ENCODE data around the gene YIPF3.
"Not testable (repeated sequence)": the region's sequence is repeated elsewhere in the genome, so short reads cannot be mapped to it uniquely, and the experiment has no call there.

Gene YIPF3

DNA sequence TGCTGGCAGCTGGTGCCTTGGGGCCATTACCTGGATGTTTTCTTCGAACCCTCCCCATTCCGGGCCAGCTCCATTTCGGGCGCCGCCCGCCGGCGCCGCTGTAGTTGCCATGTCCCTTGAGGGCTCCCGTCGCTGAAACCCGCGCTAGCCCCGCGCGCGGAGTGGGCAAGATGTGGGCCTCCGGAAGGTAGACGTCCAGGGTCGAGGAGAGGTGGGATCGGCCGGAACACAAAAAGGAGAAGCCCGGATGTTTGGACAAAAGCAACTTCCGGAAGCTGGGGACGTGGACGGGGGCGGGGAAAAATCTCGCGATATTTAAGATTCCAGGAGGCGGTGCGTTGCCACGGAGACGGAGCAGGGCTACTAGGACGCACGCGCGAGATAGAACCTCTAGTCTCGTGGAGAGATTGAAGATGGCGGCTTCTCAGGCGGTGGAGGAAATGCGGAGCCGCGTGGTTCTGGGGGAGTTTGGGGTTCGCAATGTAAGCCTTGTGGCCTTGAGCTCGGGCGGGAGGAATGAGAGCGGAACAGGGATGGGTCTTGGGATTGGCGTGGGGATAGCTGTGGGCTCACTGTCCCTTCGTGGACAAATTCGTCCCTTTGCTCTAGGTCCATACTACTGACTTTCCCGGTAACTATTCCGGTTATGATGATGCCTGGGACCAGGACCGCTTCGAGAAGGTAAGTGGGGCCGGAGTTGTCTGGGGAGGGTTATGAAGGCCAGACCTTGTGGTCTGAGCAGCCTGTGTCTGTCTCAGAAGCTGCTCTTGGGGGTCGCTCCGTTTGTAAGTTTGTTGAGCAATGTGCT is at the start of gene YIPF3, which contains the start of gene POLR1C:
TSS of gene YIPF3 (minus strand) at position 230 of the 808 bp plus-strand sequence. CDS start at position 111, 119 bp downstream.
TSS of gene POLR1C (plus strand) at position 393 of the 808 bp plus-strand sequence. CDS start at position 414, 21 bp downstream.
- TF ChIP-seq YY1 (IDR thresholded peaks at IDR 0.05; ENCODE audit: insufficient read depth, insufficient read length) (peak; percentile 64), ZNF274 (IDR thresholded peaks at IDR 0.05; ENCODE audit: low read depth, low read length) (no peak)
- DNase-seq (ENCODE audit: low read depth, low spot score) = peak; percentile 90
- H3K4me1 ChIP-seq (ENCODE audit: insufficient read depth, insufficient read length) = peaks cover 4% of the 10 kb centered on the region
- H3K36me3 ChIP-seq (ENCODE audit: insufficient read depth, insufficient read length, low read length) = peaks cover 65% of the 10 kb centered on the region
- peak within 1 kb of the TSS; percentile 99 for H3K4me3 ChIP-seq (ENCODE audit: insufficient read length, low read depth)
- H3K9me3 ChIP-seq (ENCODE audit: insufficient read depth, low read length) = no peaks in the 10 kb centered on the region
- H3K9ac ChIP-seq (ENCODE audit: insufficient read length, low read depth) = peak within 1 kb of the TSS; percentile 97
- no peaks in the 10 kb centered on the region for H3K27me3 ChIP-seq (ENCODE audit: insufficient read depth, insufficient read length)

DNA sequence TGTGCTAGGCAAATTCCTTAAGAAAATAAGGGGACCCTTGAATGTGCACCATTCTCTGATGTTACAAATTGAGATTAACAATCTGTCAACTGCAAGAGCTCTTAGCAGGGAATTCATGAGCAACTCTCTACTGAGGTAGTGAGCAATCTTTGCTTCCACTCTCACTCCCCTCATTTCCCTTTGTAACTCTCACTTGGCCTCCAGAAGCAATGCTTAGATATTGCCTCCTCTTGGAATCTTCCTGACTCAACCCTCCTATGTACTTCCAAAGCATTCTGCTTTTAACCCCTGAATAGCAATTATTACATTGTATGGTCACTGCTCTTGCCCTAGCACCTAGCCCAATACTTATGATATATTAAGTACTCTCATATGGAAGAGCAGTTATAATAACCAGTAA is 42.6 kb upstream of the YIPF3 start:
- no peaks in the 10 kb centered on the region for H3K9me3 ChIP-seq (ENCODE audit: insufficient read depth, low read length)
- H3K36me3 ChIP-seq (ENCODE audit: insufficient read depth, insufficient read length, low read length) = peaks cover 84% of the 10 kb centered on the region
- no peak overlapping the region for H3K4me3 ChIP-seq (ENCODE audit: insufficient read length, low read depth)
- no peaks in the 10 kb centered on the region for H3K27me3 ChIP-seq (ENCODE audit: insufficient read depth, insufficient read length)
- no peak for DNase-seq (ENCODE audit: low read depth, low spot score)
- no peak overlapping the region for H3K9ac ChIP-seq (ENCODE audit: insufficient read length, low read depth)
- no peaks in the 10 kb centered on the region for H3K4me1 ChIP-seq (ENCODE audit: insufficient read depth, insufficient read length)
- TF ChIP-seq YY1 (IDR thresholded peaks at IDR 0.05; ENCODE audit: insufficient read depth, insufficient read length) (no peak), ZNF274 (IDR thresholded peaks at IDR 0.05; ENCODE audit: low read depth, low read length) (no peak), SUZ12 (IDR thresholded peaks at IDR 0.05; ENCODE audit: extremely low read depth, insufficient read depth, insufficient read length) (no peak)

DNA sequence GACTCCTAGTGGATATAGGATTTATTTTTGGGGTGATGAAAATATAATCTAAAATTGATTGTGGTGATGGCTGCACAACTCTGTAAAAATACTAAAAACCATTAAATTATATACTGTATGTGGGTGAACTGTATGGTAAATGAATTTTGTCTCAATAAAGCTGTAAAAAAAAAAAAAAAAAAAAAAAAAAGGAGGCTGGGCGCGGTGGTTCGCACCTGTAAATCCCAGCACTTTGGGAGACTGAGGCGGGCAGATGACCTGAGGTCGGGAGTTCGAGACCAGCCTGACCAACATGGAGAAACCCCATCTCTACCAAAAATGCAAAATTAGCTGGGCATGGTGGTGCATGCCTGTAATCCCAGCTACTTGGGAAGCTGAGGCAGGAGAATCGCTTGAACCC is 40.9 kb upstream of the YIPF3 start:
- not testable (repeated sequence) for H3K4me1 ChIP-seq (ENCODE audit: insufficient read depth, insufficient read length); H3K27me3 ChIP-seq (ENCODE audit: insufficient read depth, insufficient read length); H3K4me3 ChIP-seq (ENCODE audit: insufficient read length, low read depth); H3K9ac ChIP-seq (ENCODE audit: insufficient read length, low read depth); H3K9me3 ChIP-seq (ENCODE audit: insufficient read depth, low read length); DNase-seq (ENCODE audit: low read depth, low spot score)
- peaks cover 85% of the 10 kb centered on the region for H3K36me3 ChIP-seq (ENCODE audit: insufficient read depth, insufficient read length, low read length)

DNA sequence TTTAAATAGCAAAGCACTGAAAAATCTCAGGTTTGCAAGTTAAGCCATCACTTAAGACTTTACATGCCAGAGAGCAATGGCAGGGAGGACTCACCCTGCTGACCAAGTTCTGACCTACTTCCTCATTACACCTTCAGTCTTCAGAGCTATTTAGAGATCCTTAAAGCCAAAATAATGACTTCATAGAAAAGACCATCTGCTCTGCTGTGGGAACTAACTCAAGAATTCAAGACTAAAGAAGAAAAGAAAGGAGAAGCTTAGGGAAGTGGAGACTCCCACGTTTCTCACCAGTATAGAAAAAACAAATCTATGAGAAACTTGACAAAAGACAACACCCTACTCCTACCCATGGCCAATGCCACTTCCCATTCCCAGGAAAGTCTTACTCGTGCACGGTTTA is 30.5 kb upstream of the YIPF3 start:
- Histone ChIP-seq H3K9ac (ENCODE audit: insufficient read length, low read depth) (no peak overlapping the region), H3K36me3 (ENCODE audit: insufficient read depth, insufficient read length, low read length) (peaks cover 87% of the 10 kb centered on the region), H3K4me3 (ENCODE audit: insufficient read length, low read depth) (no peak overlapping the region), H3K9me3 (ENCODE audit: insufficient read depth, low read length) (no peaks in the 10 kb centered on the region), H3K4me1 (ENCODE audit: insufficient read depth, insufficient read length) (no peaks in the 10 kb centered on the region), H3K27me3 (ENCODE audit: insufficient read depth, insufficient read length) (no peaks in the 10 kb centered on the region)
- TF ChIP-seq YY1 (IDR thresholded peaks at IDR 0.05; ENCODE audit: insufficient read depth, insufficient read length) (no peak), ZNF274 (IDR thresholded peaks at IDR 0.05; ENCODE audit: low read depth, low read length) (no peak), SUZ12 (IDR thresholded peaks at IDR 0.05; ENCODE audit: extremely low read depth, insufficient read depth, insufficient read length) (no peak)
- no peak for DNase-seq (ENCODE audit: low read depth, low spot score)

DNA sequence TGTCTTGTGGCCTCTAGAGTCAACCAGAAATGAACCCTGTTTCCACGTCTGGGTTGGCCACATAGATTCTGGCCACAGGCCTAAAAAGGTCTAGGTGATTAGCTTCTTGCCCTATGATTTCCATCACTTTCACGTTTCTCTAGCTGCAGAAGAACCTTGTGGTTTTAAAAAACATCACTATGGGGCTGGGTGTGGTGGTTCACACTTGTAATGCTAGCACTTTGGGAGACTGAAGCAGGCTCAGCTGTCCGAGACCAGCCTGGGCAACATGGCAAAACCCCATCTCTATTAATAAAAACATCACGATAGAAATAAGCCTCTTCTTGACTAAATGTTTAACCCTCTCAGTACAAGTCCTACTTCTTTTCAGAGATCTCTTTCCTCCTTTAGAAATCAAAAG is 27.7 kb upstream of the YIPF3 start:
- no peak for TF ChIP-seq SUZ12 (IDR thresholded peaks at IDR 0.05; ENCODE audit: extremely low read depth, insufficient read depth, insufficient read length)
- no peak for TF ChIP-seq YY1 (IDR thresholded peaks at IDR 0.05; ENCODE audit: insufficient read depth, insufficient read length)
- TF ChIP-seq ZNF274 (IDR thresholded peaks at IDR 0.05; ENCODE audit: low read depth, low read length) = no peak
- H3K36me3 ChIP-seq (ENCODE audit: insufficient read depth, insufficient read length, low read length) = peaks cover 74% of the 10 kb centered on the region
- no peak overlapping the region for H3K9ac ChIP-seq (ENCODE audit: insufficient read length, low read depth)
- no peak overlapping the region for H3K4me3 ChIP-seq (ENCODE audit: insufficient read length, low read depth)
- DNase-seq (ENCODE audit: low read depth, low spot score) = no peak
- no peaks in the 10 kb centered on the region for H3K27me3 ChIP-seq (ENCODE audit: insufficient read depth, insufficient read length)
- H3K4me1 ChIP-seq (ENCODE audit: insufficient read depth, insufficient read length) = no peaks in the 10 kb centered on the region
- H3K9me3 ChIP-seq (ENCODE audit: insufficient read depth, low read length) = no peaks in the 10 kb centered on the region

DNA sequence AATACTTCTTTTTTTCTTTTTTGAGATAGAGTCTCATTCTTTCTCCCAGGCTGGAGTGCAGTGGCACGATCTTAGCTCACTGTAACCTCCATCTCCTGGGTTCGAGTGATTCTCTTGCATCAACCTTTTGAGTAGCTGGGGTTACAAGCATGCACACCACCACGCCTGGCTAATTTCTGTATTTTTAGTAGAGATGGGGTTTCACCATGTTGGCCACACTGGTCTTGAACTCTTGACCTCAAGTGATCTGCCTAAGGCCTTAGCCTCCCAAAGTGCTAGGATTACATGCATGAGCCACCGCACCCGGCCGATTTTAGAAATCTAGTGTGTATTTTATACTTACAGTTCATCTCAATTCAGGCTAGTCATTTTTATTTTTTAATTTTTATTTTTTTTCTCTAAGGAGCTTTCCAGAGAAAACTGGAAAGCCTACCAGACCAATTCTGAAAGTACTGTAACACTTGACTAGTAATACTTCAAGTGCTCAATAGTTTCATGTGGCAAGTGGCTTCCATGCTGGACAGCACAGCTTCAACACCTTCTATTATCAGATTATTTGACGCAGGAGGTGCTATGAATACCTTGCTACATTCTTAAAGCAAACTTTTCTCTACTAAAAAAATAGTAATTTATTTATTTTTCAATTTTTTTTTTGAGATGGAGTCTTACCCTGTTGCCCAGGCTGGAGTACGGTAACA is 25.2 kb upstream of the YIPF3 start:
- Histone ChIP-seq H3K4me1 (ENCODE audit: insufficient read depth, insufficient read length) (no peaks in the 10 kb centered on the region), H3K36me3 (ENCODE audit: insufficient read depth, insufficient read length, low read length) (peaks cover 65% of the 10 kb centered on the region)
- no peak for TF ChIP-seq ZNF274 (IDR thresholded peaks at IDR 0.05; ENCODE audit: low read depth, low read length)
- no peak for TF ChIP-seq YY1 (IDR thresholded peaks at IDR 0.05; ENCODE audit: insufficient read depth, insufficient read length)

DNA sequence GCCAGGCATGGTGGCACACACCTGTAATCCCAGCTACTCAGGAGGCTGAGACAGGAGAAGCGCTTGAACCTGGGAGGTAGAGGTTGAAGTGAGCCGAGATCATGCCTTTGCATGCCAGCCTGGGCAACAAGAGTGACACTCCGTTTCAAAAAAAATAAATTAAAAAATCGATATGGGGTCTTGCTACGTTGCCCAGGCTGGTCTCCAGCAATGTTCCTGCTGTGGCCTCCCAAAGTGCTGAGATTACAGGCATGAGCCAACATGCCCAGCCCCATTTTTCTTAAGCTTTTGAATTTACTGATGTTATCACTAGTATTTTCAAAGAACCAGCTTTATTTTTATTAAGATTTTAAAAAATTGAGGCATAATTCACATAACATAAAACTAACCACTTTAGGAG is 23.8 kb upstream of the YIPF3 start:
- TF ChIP-seq YY1 (IDR thresholded peaks at IDR 0.05; ENCODE audit: insufficient read depth, insufficient read length) (no peak), SUZ12 (IDR thresholded peaks at IDR 0.05; ENCODE audit: extremely low read depth, insufficient read depth, insufficient read length) (no peak), ZNF274 (IDR thresholded peaks at IDR 0.05; ENCODE audit: low read depth, low read length) (no peak)
- H3K9me3 ChIP-seq (ENCODE audit: insufficient read depth, low read length) = no peaks in the 10 kb centered on the region
- no peak overlapping the region for H3K9ac ChIP-seq (ENCODE audit: insufficient read length, low read depth)
- H3K27me3 ChIP-seq (ENCODE audit: insufficient read depth, insufficient read length) = no peaks in the 10 kb centered on the region
- DNase-seq (ENCODE audit: low read depth, low spot score) = no peak
- H3K4me3 ChIP-seq (ENCODE audit: insufficient read length, low read depth) = no peak overlapping the region
- H3K4me1 ChIP-seq (ENCODE audit: insufficient read depth, insufficient read length) = no peaks in the 10 kb centered on the region
- peaks cover 56% of the 10 kb centered on the region for H3K36me3 ChIP-seq (ENCODE audit: insufficient read depth, insufficient read length, low read length)

More for the DNA sequence above, 25.2 kb upstream of the YIPF3 start:
- Histone ChIP-seq H3K4me3 (ENCODE audit: insufficient read length, low read depth) (no peak overlapping the region), H3K9me3 (ENCODE audit: insufficient read depth, low read length) (no peaks in the 10 kb centered on the region), H3K9ac (ENCODE audit: insufficient read length, low read depth) (no peak overlapping the region), H3K27me3 (ENCODE audit: insufficient read depth, insufficient read length) (no peaks in the 10 kb centered on the region)
- no peak for DNase-seq (ENCODE audit: low read depth, low spot score)

DNA sequence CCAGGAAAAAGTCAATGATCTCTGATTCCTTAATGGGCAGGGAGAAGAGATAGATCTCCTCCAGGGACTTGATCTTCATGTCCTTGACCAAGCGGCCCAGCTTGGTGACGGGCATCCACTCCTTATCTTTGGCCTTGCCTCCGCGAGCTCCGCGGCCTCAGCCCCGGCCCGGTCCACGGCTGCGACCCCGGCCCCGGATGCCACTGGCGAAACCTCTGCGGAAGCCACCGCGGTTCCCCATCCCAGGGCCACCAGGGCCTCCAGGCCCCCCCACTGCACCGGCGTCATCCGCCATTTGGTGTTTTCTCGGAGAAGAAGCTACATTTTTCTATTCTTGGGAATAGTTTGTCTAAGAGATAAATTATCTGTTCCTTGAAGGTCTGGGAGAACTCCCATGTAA is 22.7 kb upstream of the YIPF3 start:
- H3K36me3 ChIP-seq (ENCODE audit: insufficient read depth, insufficient read length, low read length) = peaks cover 50% of the 10 kb centered on the region
- H3K4me3 ChIP-seq (ENCODE audit: insufficient read length, low read depth); H3K9ac ChIP-seq (ENCODE audit: insufficient read length, low read depth); DNase-seq (ENCODE audit: low read depth, low spot score); H3K9me3 ChIP-seq (ENCODE audit: insufficient read depth, low read length); H3K4me1 ChIP-seq (ENCODE audit: insufficient read depth, insufficient read length); H3K27me3 ChIP-seq (ENCODE audit: insufficient read depth, insufficient read length): not testable (repeated sequence)

DNA sequence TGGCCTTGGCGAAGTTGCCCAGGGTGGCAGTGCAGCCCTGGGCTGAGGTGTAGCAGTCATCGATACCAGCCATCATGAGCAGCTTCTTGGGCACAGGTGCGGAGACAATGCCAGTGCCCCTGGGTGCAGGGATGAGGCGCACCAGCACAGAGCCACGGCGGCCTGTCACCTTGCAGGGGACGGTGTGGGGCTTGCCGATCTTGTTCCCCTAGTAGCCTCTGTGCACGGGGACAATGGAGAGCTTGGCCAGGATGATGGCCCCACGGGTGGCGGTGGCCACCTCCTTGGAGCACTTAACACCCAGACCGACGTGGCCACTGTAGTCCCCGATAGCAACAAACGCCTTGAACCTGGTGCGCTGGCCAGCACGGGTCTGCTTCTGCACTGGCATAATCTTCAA is 22.3 kb upstream of the YIPF3 start:
- not testable (repeated sequence) for H3K9me3 ChIP-seq (ENCODE audit: insufficient read depth, low read length); H3K4me1 ChIP-seq (ENCODE audit: insufficient read depth, insufficient read length); H3K27me3 ChIP-seq (ENCODE audit: insufficient read depth, insufficient read length); H3K9ac ChIP-seq (ENCODE audit: insufficient read length, low read depth); DNase-seq (ENCODE audit: low read depth, low spot score); H3K4me3 ChIP-seq (ENCODE audit: insufficient read length, low read depth)
- H3K36me3 ChIP-seq (ENCODE audit: insufficient read depth, insufficient read length, low read length) = peaks cover 53% of the 10 kb centered on the region
